HG03064 (cell line): ENCODE data around the gene NUMA1.

Source experiments
- ATAC-seq: cut with Tn5 transposase; IDR thresholded peaks from one replicate; pipeline ENCODE4 v1.9.1; 2021; ENCODE audit warnings: low read depth; ENCODE audit not compliant: unreplicated experiment

Gene NUMA1

GRCh38 chr11:71979094-71979493, 101.2 kb downstream of the NUMA1 start:
- no peak for ATAC-seq

- ATAC-seq: no peak
Measured at GRCh38 chr11:71977743-71978418, 102.5 kb downstream of the NUMA1 start.

- no peak for ATAC-seq
Measured at GRCh38 chr11:71977090-71977489, 103.3 kb downstream of the NUMA1 start.

- ATAC-seq: no peak
Measured at GRCh38 chr11:71976551-71976950, 103.8 kb downstream of the NUMA1 start.

GRCh38 chr11:71971680-71972079, 108.7 kb downstream of the NUMA1 start:
- ATAC-seq: no peak

- no peak for ATAC-seq
Measured at GRCh38 chr11:71964641-71965040, 115.7 kb downstream of the NUMA1 start.

- ATAC-seq: no peak
Measured at GRCh38 chr11:71963468-71963867, 116.9 kb downstream of the NUMA1 start.

GRCh38 chr11:71962428-71963038, 117.8 kb downstream of the NUMA1 start:
- no peak for ATAC-seq

- no peak for ATAC-seq
Measured at GRCh38 chr11:71955898-71956456, 124.4 kb downstream of the NUMA1 start.
